ENCODE data around the gene RNU1-1.
"Not testable (repeated sequence)": the region's sequence is repeated elsewhere in the genome, so short reads cannot be mapped to it uniquely, and the experiment has no call there.

- not testable (repeated sequence) for TF ChIP-seq MAX (IDR thresholded peaks at IDR 0.05); CTCF (IDR thresholded peaks at IDR 0.05; ENCODE audit: control extremely low read depth in 1 of 3, insufficient read depth in 1 of 3, low read depth in 1 of 3, low read length in 3 of 3); POLR2AphosphoS5 (IDR thresholded peaks at IDR 0.05; ENCODE audit: low read depth, low read length); ATF2 (IDR thresholded peaks at IDR 0.05; ENCODE audit: low read length); TAF1 (IDR thresholded peaks at IDR 0.05; ENCODE audit: low read depth, low read length); HDAC6 (IDR thresholded peaks at IDR 0.05; ENCODE audit: low read depth, low read length); E2F6 (IDR thresholded peaks at IDR 0.05)
Measured at GRCh38 chr1:16512624-16513411, 1.3 kb downstream of the RNU1-1 start.

Data from H1 (cell line).